Measurements from ENCODE around the gene NDUFS4. TPM values are rescaled to one million over a fixed set of nuclear protein-coding genes. Genes with fewer than 3 reads are reported as not detected.

The NDUFS4 gene
- total and polyA plus RNA-seq, 5 donors: 101 to 177 (median 119) TPM

DNA sequence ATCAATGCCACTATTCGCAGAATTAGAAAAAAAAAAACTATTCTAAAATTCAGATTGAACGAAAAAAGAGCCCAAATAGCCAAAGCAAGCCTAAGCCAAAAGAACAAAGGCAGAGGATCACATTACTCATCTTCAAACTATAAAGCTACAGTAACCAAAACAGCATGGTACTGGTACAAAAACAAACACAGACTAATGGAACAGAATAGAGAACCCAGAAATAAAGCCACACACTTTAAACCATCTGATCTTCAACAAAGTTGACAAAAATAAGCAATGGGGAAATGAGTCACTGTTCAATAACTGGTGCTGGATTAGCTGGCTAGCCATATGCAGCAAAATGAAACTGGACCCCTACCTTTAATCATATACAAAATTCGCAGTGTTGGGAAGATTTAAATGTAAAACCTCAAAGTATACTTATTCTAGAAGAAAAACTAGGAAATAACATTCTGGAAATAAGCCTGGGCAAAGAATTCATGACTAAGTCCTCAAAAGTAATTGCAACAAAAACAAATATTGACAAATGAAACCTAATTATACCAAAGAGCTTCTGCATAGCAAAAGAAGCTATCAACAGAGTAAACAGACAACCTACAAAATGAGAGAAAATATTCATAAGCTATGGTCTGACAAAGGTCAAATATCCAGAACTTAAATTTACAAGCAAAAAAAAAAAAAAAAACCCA, 153.7 kb downstream of the NDUFS4 start:
- H3K27ac ChIP-seq (ENCODE audit: low read length): no peak overlapping the region
- no peaks in the 10 kb centered on the region for H3K27me3 ChIP-seq (ENCODE audit: control insufficient read depth, insufficient read depth)
- 83% methylated on average over 3 of the region's 3 CpGs for WGBS
- no peak overlapping the region for H3K4me3 ChIP-seq (ENCODE audit: low read length)
- ATAC-seq (no peak), DNase-seq (no peak)
- intact Hi-C loops (cut with DNase I): no loop called here
- peaks cover 2% of the 10 kb centered on the region for H3K9me3 ChIP-seq (ENCODE audit: control insufficient read depth, low read length)
- H3K4me1 ChIP-seq (ENCODE audit: control insufficient read depth, insufficient read depth, low read length): no peaks in the 10 kb centered on the region

DNA sequence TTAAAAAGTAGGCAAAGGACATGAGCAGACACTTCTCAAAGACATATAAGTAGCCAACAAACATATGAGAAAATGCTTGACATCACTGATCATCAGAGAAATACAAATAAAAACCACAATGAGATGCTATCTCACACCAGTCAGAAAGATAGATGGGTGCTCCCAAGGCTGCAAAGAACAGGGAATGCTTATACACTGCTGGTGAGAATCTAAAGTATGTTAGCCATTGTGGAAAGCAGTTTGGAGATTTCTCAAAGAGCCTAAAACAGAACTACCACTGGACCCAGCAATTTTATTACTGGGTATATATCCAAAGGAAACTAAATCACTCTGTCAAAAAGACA, 154.2 kb downstream of the NDUFS4 start:
- H3K27me3 ChIP-seq (ENCODE audit: control insufficient read depth, insufficient read depth): no peaks in the 10 kb centered on the region
- H3K27ac ChIP-seq (ENCODE audit: low read length): no peak overlapping the region
- H3K4me1 ChIP-seq (ENCODE audit: control insufficient read depth, insufficient read depth, low read length): no peaks in the 10 kb centered on the region
- peaks cover 2% of the 10 kb centered on the region for H3K9me3 ChIP-seq (ENCODE audit: control insufficient read depth, low read length)
- intact Hi-C loops (cut with DNase I): no loop called here
- H3K4me3 ChIP-seq (ENCODE audit: low read length): no peak overlapping the region
- DNase-seq (no peak), ATAC-seq (no peak)

DNA sequence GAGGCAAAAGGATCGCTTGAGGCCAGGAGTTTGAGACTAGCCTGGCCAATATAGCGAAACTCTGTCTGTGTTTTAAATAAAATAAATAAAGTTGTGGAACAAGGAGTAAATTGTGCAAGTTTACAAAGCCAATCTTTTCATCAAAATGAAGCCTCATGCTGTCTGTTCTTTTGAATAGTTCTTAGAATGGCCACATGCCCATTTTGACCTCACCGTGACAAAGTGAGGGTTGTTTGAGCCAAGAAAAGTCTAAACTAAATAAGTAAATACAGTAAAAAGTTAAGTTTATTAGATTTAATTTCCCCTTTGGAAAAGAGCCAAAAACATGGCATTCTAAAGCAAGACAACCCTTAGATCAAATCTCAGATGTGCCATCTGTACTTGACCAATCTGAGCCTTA, 165.7 kb downstream of the NDUFS4 start:
- intact Hi-C loops (cut with DNase I): no loop called here
- no peak overlapping the region for H3K27ac ChIP-seq (ENCODE audit: low read length)

DNA sequence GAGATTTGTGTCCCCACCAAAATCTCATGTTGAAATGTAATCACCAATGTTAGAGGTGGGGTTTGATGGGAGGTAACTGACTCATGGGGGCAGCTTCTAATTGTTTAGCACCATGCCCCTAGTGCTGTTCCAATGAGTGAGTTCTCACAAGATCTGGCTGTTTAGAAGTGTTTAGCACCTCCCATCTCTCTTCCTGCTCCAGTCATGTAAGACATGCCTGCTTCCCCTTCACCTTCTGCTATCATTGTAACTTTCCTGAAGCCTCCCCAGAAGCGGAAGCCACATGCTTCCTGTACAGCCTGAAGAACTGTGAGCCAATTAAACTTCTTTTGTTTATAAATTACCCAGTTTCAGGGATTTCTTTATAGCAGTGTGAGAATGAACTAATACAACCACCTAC, 170.5 kb downstream of the NDUFS4 start:
- 36% methylated on average over 1 of the region's 1 CpG for WGBS
- ATAC-seq (peak; percentile 66 to 87), DNase-seq (peak in 1 of 3 donors; percentile 43)
- Histone ChIP-seq H3K4me3 (ENCODE audit: low read length) (no peak overlapping the region), H3K27ac (ENCODE audit: low read length) (no peak overlapping the region), H3K4me1 (ENCODE audit: control insufficient read depth, insufficient read depth, low read length) (no peaks in the 10 kb centered on the region), H3K9me3 (ENCODE audit: control insufficient read depth, low read length) (no peaks in the 10 kb centered on the region), H3K27me3 (ENCODE audit: control insufficient read depth, insufficient read depth) (no peaks in the 10 kb centered on the region)
- intact Hi-C loops (cut with DNase I): no loop called here

More for the DNA sequence above, 165.7 kb downstream of the NDUFS4 start:
- H3K4me3 ChIP-seq (ENCODE audit: low read length): no peak overlapping the region
- WGBS: 84% methylated on average over 3 of the region's 3 CpGs
- ATAC-seq (no peak), DNase-seq (no peak)
- no peaks in the 10 kb centered on the region for H3K9me3 ChIP-seq (ENCODE audit: control insufficient read depth, low read length)
- no peaks in the 10 kb centered on the region for H3K4me1 ChIP-seq (ENCODE audit: control insufficient read depth, insufficient read depth, low read length)
- no peaks in the 10 kb centered on the region for H3K27me3 ChIP-seq (ENCODE audit: control insufficient read depth, insufficient read depth)

Other genes with a start within 250 kb of the NDUFS4 start
- 1 to 10 TPM; 2.3 to 7.1 (median 3.8) TPM for gene FST, start 80.0 kb upstream of the NDUFS4 start, total RNA-seq
- 3.2 TPM for gene FST, start 80.0 kb upstream of the NDUFS4 start, polyA plus RNA-seq